HG02970 (cell line): Measurements from ENCODE around the gene F8.

ENCODE experiments used
- ATAC-seq: cut with Tn5 transposase; IDR thresholded peaks from one replicate; pipeline ENCODE4 v1.9.1; 2021; ENCODE audit warnings: mild to moderate bottlenecking, moderate library complexity, moderate number of reproducible peaks; ENCODE audit not compliant: unreplicated experiment, low FRiP score

F8 gene

DNA sequence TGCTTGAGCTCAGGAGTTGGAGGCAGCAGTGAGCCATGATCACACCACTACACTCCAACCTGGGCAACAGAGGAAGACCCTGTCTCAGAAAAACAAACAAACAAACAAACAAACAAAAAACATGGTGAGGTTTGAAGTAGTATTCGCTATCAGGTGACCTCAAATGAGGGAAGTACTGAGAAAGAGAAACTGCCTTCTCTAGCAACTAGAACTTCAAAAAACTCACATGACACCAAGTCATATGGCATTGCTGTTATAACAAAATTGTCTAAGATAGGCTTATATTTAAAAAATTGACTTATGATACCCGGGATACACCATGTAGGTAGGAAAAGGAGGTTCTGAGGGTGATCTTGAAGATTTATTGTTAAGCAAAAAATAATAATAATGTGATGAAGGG lies 227.5 kb downstream of the F8 start:
- ATAC-seq: no peak

DNA sequence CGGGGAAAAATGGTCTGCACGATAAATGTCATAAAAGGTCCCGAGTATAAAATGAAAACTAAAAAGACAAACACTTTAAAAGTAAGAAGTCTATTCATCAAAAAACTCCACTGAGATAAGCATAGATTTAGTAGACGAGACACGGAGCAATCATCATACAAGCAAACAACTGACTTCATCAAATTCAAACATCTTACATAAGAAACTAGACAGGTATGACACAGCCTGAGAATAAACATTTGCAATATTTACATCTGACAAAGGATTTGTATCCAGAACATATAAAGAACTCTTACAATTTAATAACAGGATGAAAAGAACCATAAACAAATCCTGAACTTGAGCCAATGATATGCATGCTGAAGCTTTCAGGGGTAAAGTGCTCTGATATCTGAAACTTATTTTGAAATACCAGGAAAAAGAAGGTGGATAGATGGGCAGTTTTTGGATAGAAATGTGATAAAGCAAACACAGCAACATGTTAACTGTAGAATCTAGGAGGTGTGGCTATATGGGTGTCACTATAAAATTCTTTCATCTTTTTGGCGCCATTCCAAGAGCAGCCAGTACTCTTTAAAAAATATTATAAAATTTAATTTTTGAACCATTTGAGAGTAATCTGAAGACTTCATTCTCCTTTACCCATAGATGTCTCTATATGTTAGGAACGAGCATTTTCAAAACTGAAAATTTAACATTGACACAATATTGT lies 229.3 kb downstream of the F8 start:
- no peak for ATAC-seq

- no peak for ATAC-seq
Observed at GRCh38 chrX:154791939-154792338, 230.6 kb downstream of the F8 start.

GRCh38 chrX:154791467-154791866 lies 231.1 kb downstream of the F8 start:
- ATAC-seq: no peak
